Thyroid gland (tissue), 4 donors: ENCODE results near the gene TBC1D22A. TPM values are rescaled to one million over a fixed set of nuclear protein-coding genes. Genes with fewer than 3 reads are reported as not detected.

Experiments
- DNase-seq, 2 donors: peaks; one replicate each; pipeline ENCODE4 v3.0.0-alpha.2; 2019
- H3K27ac ChIP-seq, 3 donors: fragments of 200-600 bp; sonication (generic); 1 replicate in 2 of 3; 2 replicates in 1 of 3; pipeline ENCODE4 v1.5.1; 2016 to 2019; ENCODE audit warnings: mild to moderate bottlenecking in 1 of 3, moderate library complexity in 1 of 3
- H3K27me3 ChIP-seq: fragments of 200-600 bp; sonication (generic); one replicate; pipeline ENCODE4 v1.5.1; 2019
- H3K36me3 ChIP-seq, 2 donors: fragments of 200-600 bp; sonication (generic); one replicate each; pipeline ENCODE4 v1.5.1; 2016 to 2019
- H3K4me1 ChIP-seq, 2 donors: fragments of 200-600 bp; sonication (generic); one replicate each; pipeline ENCODE4 v1.5.1; 2017 to 2019
- H3K4me3 ChIP-seq, 3 donors: fragments of 200-600 bp; sonication (generic); replicated peaks in 1 of 3; 1 replicate in 2 of 3; 2 replicates in 1 of 3; pipeline ENCODE4 v1.5.1; 2016; ENCODE audit warnings: mild to moderate bottlenecking in 1 of 3
- H3K9me3 ChIP-seq: fragments of 200-600 bp; sonication (generic); one replicate; pipeline ENCODE4 v1.5.1; 2017
- CTCF ChIP-seq, 6 experiments: fragments of 200-600 bp in 3 of 6; fragments of 450-650 bp in 3 of 6; sonication (generic) in 3 of 6; IDR thresholded peaks; one replicate each; pipeline ENCODE4 v1.5.1; 2016 to 2019; ENCODE audit warnings: antibody characterized with exemption in 6 of 6, mild to moderate bottlenecking in 2 of 6, inconsistent platforms in 1 of 6, moderate library complexity in 1 of 6
- POLR2A ChIP-seq, 2 donors: fragments of 450-650 bp; IDR thresholded peaks; one replicate each; pipeline ENCODE4 v1.6.1; 2017; ENCODE audit warnings: antibody characterized with exemption in 2 of 2, mild to moderate bottlenecking in 2 of 2, moderate library complexity in 1 of 2
- WGBS, 2 donors: methylation state at CpG; one replicate each; pipeline ENCODE4 v1.1.5; 2017; 5-methylcytosine and 5-hydroxymethylcytosine counted together
- intact Hi-C: fragments of 100-400 bp; cut with DNase I; formaldehyde crosslinking; loops from one replicate; pipeline ENCODE4 v1.15.1; 2023
- total RNA-seq, 4 donors: library from RNA; depleted of rRNA; stranded (reverse); fragments of >200 nt; gene quantifications; one replicate each; pipeline ENCODE4 v1.2.3, GENCODE V29; 2016

TBC1D22A gene
- total RNA-seq, 4 donors from 2014 or later, result 26.7 to 34.6 (median 33.2) TPM

- intact Hi-C loops, result no loop called here
- H3K9me3 ChIP-seq, result no peaks in the 10 kb centered on the region
- peak overlapping the region in 1 of 3 donors; percentile 12 for H3K27ac ChIP-seq
- no peaks in the 10 kb centered on the region for H3K27me3 ChIP-seq
- no peak for DNase-seq
- no peak overlapping the region for H3K4me3 ChIP-seq
- WGBS, 2 donors, result 82 to 87% methylated on average over 12 to 20 of the region's 20 CpGs
- H3K36me3 ChIP-seq, result peaks cover 13 to 17% of the 10 kb centered on the region in 2 donors
- peaks cover 0 to 6% of the 10 kb centered on the region in 2 donors for H3K4me1 ChIP-seq
- TF ChIP-seq CTCF (IDR thresholded peaks at IDR 0.05) (no peak), POLR2A (IDR thresholded peaks at IDR 0.05) (no peak)
Observed at GRCh38 chr22:46792061-46792796, 29.8 kb downstream of the TBC1D22A start.

- TF ChIP-seq POLR2A (IDR thresholded peaks at IDR 0.05) (no peak), CTCF (IDR thresholded peaks at IDR 0.05) (no peak)
- Histone ChIP-seq H3K4me1 (peaks cover 0 to 6% of the 10 kb centered on the region in 2 donors), H3K4me3 (no peak overlapping the region), H3K27ac (no peak overlapping the region), H3K27me3 (no peaks in the 10 kb centered on the region), H3K36me3 (peaks cover 17 to 19% of the 10 kb centered on the region in 2 donors), H3K9me3 (no peaks in the 10 kb centered on the region)
- no peak for DNase-seq
- 77 to 86% methylated on average over 4 to 8 of the region's 8 CpGs for WGBS, 2 donors
- intact Hi-C loops, result no loop called here
Observed at GRCh38 chr22:46792841-46793261, 30.4 kb downstream of the TBC1D22A start.

DNA sequence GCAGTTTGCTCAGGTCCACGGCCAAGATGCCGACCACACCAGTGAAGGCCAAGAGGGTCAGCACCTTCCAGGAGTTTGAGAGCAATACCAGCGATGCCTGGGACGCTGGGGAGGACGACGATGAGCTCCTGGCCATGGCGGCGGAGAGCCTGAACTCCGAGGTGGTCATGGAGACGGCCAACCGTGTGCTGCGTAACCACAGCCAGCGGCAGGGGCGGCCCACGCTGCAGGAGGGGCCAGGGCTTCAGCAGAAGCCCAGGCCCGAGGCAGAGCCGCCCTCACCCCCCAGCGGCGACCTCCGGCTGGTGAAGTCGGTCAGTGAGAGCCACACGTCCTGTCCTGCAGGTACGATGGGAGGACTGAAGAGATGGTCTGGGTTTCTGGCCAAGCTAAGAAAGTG lies 31.0 kb downstream of the TBC1D22A start:
- WGBS, 2 donors, result 95 to 96% methylated on average over 15 to 23 of the region's 23 CpGs
- no peak for DNase-seq
- no peak for TF ChIP-seq CTCF (IDR thresholded peaks at IDR 0.05)
- no peak for TF ChIP-seq POLR2A (IDR thresholded peaks at IDR 0.05)
- Histone ChIP-seq H3K4me3 (no peak overlapping the region), H3K4me1 (peaks cover 0 to 6% of the 10 kb centered on the region in 2 donors), H3K36me3 (peaks cover 17 to 23% of the 10 kb centered on the region in 2 donors), H3K27me3 (no peaks in the 10 kb centered on the region), H3K27ac (no peak overlapping the region), H3K9me3 (no peaks in the 10 kb centered on the region)
- intact Hi-C loops, result no loop called here

DNA sequence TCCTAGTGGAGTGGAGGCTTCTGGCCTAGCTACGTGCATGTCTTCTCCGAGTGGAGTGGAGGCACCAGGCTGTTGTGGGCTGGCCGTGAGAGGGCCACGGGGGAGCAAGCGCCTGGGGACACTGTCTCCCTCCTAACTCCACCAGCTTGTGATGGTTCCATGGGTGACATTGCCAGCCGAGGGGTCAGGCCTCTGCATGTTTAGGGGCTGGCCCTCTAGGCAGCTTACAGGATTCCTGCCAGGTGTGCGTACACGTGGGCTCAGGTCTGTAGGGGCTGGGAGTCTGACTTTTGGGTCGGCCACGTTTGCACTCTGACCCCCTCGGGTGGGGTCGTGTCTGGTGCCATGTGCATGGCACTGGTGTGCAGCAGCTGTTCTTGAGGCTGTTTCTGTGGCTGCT lies 31.6 kb downstream of the TBC1D22A start:
- DNase-seq, result no peak
- Histone ChIP-seq H3K27ac (no peak overlapping the region), H3K27me3 (no peaks in the 10 kb centered on the region), H3K4me3 (no peak overlapping the region), H3K9me3 (no peaks in the 10 kb centered on the region), H3K36me3 (peaks cover 17 to 23% of the 10 kb centered on the region in 2 donors), H3K4me1 (peaks cover 0 to 6% of the 10 kb centered on the region in 2 donors)
- TF ChIP-seq POLR2A (IDR thresholded peaks at IDR 0.05) (no peak), CTCF (IDR thresholded peaks at IDR 0.05) (no peak)
- WGBS, 2 donors, result 89% methylated on average over 10 of the region's 12 CpGs; no CpG with 5 or more reads in 1 of the 2 donors
- intact Hi-C loops, result no loop called here

DNA sequence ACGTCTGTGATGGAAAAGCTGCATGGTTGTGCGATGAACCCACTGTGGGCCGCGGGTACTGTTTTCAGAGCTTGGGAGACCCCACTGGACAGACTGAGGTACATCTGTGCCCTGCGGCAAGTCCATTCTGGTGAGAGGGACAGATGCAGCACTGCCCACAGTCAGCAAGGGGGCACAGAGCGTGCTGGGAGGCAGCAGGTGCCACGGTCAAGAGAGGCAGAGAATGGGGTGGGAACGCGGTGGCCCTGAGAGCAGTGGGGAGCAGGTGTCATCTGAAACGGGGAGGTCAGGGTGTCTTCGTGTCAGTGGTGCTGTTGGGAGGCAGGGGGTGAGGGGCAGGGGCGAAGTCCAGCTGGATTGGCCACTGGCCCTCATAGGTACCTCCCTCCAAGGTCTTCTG lies 32.0 kb downstream of the TBC1D22A start:
- no peak overlapping the region for H3K4me3 ChIP-seq
- intact Hi-C loops, result no loop called here
- no peaks in the 10 kb centered on the region for H3K27me3 ChIP-seq
- TF ChIP-seq CTCF (IDR thresholded peaks at IDR 0.05) (no peak), POLR2A (IDR thresholded peaks at IDR 0.05) (no peak)
- no peak for DNase-seq
- 95 to 96% methylated on average over 9 to 12 of the region's 12 CpGs for whole genome bisulfite sequencing, 2 donors
- peaks cover 17 to 23% of the 10 kb centered on the region in 2 donors for H3K36me3 ChIP-seq
- no peaks in the 10 kb centered on the region for H3K9me3 ChIP-seq
- peaks cover 0 to 6% of the 10 kb centered on the region in 2 donors for H3K4me1 ChIP-seq
- no peak overlapping the region for H3K27ac ChIP-seq
